SK-N-SH (cell line): ENCODE data around the gene FOXB1. TPM values are rescaled to one million over a fixed set of nuclear protein-coding genes. Genes with fewer than 3 reads are reported as not detected.

Experiments
- CTCF ChIA-PET: fragments of 300-600, 350-600 bp; formaldehyde crosslinking; extraction: SDS; loops from one replicate; lab custom pipeline; 2021; lab: Yijun Ruan, JAX
- POLR2A ChIA-PET: fragments of 350-600 bp; sonication (Branson Sonifier 250); formaldehyde crosslinking; extraction: SDS; loops from one replicate; lab custom pipeline; 2020; ENCODE audit warnings: antibody characterized with exemption, inconsistent platforms; lab: Yijun Ruan, JAX
- DNase-seq: peaks from one replicate; pipeline ENCODE4 v3.0.0; 2012
- H2AFZ ChIP-seq: fragments of 200-600 bp; sonication (generic); 2 replicates; pipeline ENCODE4 v1.8.1; 2016; ENCODE audit warnings: antibody characterized with exemption, mild to moderate bottlenecking, low read depth
- H3F3A ChIP-seq: fragments of 200-600 bp; sonication (generic); replicated peaks from 2 replicates; pipeline ENCODE3; 2016; ENCODE audit warnings: antibody characterized with exemption, mild to moderate bottlenecking; ENCODE audit not compliant: insufficient read depth
- H3K27ac ChIP-seq, 2 experiments: fragments of 200-500 bp in 1 of 2; fragments of 200-600 bp in 1 of 2; sonication (Bioruptor generic) in 1 of 2; sonication (generic), shearing (Covaris generic) in 1 of 2; 2 replicates each; pipeline versions ENCODE4 v1.5.1 to v1.6.1; 2014 to 2016; ENCODE audit warnings: low read depth in 2 of 2, inconsistent platforms in 1 of 2, low read length in 1 of 2, mild to moderate bottlenecking in 1 of 2, mixed read lengths in 1 of 2
- H3K27me3 ChIP-seq: fragments of 200-600 bp; sonication (generic), shearing (Covaris generic); 2 replicates; pipeline ENCODE4 v1.6.1; 2016; ENCODE audit warnings: mixed run types; ENCODE audit not compliant: insufficient read depth
- H3K36me3 ChIP-seq, 2 experiments: fragments of 200-500 bp in 1 of 2; fragments of 200-600 bp in 1 of 2; sonication (Bioruptor generic) in 1 of 2; sonication (generic) in 1 of 2; replicated peaks in 1 of 2; 2 replicates each; pipeline versions ENCODE3 to v1.5.1; 2014 to 2016; ENCODE audit warnings: low read length in 1 of 2, mild to moderate bottlenecking in 1 of 2; ENCODE audit not compliant: insufficient read depth in 2 of 2, control insufficient read depth in 1 of 2
- H3K4me1 ChIP-seq, 2 experiments: fragments of 200-500 bp in 1 of 2; fragments of 200-600 bp in 1 of 2; sonication (Bioruptor generic) in 1 of 2; sonication (generic), shearing (Covaris generic) in 1 of 2; 2 replicates each; pipeline versions ENCODE4 v1.5.1 to v1.6.1; 2014 to 2016; ENCODE audit warnings: low read depth in 1 of 2, low read length in 1 of 2, mixed run types in 1 of 2; ENCODE audit not compliant: insufficient read depth in 2 of 2, control insufficient read depth in 1 of 2
- H3K4me2 ChIP-seq: fragments of 200-600 bp; sonication (generic), shearing (Covaris generic); 2 replicates; pipeline ENCODE4 v1.6.1; 2017; ENCODE audit warnings: mixed run types
- H3K4me3 ChIP-seq, 2 experiments: fragments of 200-500 bp in 1 of 2; fragments of 200-600 bp in 1 of 2; sonication (Bioruptor generic) in 1 of 2; sonication (generic), shearing (Covaris generic) in 1 of 2; 2 replicates each; pipeline versions ENCODE4 v1.5.1 to v1.8.1; 2014 to 2016; ENCODE audit warnings: low read depth in 2 of 2, inconsistent platforms in 1 of 2, low read length in 1 of 2, mild to moderate bottlenecking in 1 of 2, mixed read lengths in 1 of 2, moderate library complexity in 1 of 2
- H3K79me2 ChIP-seq: fragments of 200-600 bp; sonication (generic); 2 replicates; pipeline ENCODE4 v1.8.1; 2017; ENCODE audit warnings: mild to moderate bottlenecking; ENCODE audit not compliant: insufficient read depth
- H3K9ac ChIP-seq: fragments of 200-600 bp; sonication (generic); 2 replicates; pipeline ENCODE4 v1.6.1; 2017; ENCODE audit warnings: mixed run types
- H3K9me2 ChIP-seq: fragments of 200-600 bp; sonication (generic); 2 replicates; pipeline ENCODE4 v1.6.1; 2017; ENCODE audit warnings: mixed run types
- H3K9me3 ChIP-seq: fragments of 200-600 bp; sonication (generic); 2 replicates; pipeline ENCODE4 v1.6.1; 2017; ENCODE audit warnings: mixed run types, mild to moderate bottlenecking, moderate library complexity
- H4K20me1 ChIP-seq: fragments of 200-600 bp; sonication (generic); 2 replicates; pipeline ENCODE4 v1.6.1; 2017; ENCODE audit warnings: mild to moderate bottlenecking, mixed run types; ENCODE audit not compliant: insufficient read depth
- EZH2phosphoT487 ChIP-seq: fragments of 200-600 bp; sonication (generic); IDR thresholded peaks from 2 replicates; pipeline ENCODE4 v1.6.1; 2017; ENCODE audit warnings: low read depth, mixed run types, mild to moderate bottlenecking, antibody characterized with exemption, moderate library complexity, borderline replicate concordance
- FOSL2 ChIP-seq: IDR thresholded peaks from 2 replicates; pipeline ENCODE4 v1.4.0; 2012; ENCODE audit warnings: low read depth, mild to moderate bottlenecking, moderate library complexity, borderline replicate concordance
- GATA2 ChIP-seq: sonication (generic); formaldehyde crosslinking; IDR thresholded peaks from 2 replicates; pipeline ENCODE4 v1.5.0; 2020; ENCODE audit warnings: mild to moderate bottlenecking, missing genetic modification reagents
- JUND ChIP-seq: IDR thresholded peaks from 2 replicates; pipeline ENCODE4 v1.4.0; 2012
- MAX ChIP-seq: IDR thresholded peaks from 2 replicates; pipeline ENCODE4 v1.4.0; 2012; ENCODE audit warnings: low read depth
- REST ChIP-seq: IDR thresholded peaks from 2 replicates; pipeline ENCODE4 v1.6.1; 2012; ENCODE audit warnings: mild to moderate bottlenecking, low read depth, low read length, moderate library complexity
- RXRA ChIP-seq: IDR thresholded peaks from 2 replicates; pipeline ENCODE4 v1.4.0; 2012; ENCODE audit warnings: low read depth, mild to moderate bottlenecking, borderline replicate concordance
- TEAD4 ChIP-seq: IDR thresholded peaks from 2 replicates; pipeline ENCODE4 v1.4.0; 2012; ENCODE audit warnings: mild to moderate bottlenecking, borderline replicate concordance; ENCODE audit not compliant: insufficient read depth
- WGBS: methylation state at CpG from one replicate; pipeline ENCODE4 v1.1.6; 2017; ENCODE audit warnings: low lambda C conversion rate; 5-methylcytosine and 5-hydroxymethylcytosine counted together
- polyA plus RNA-seq, 3 experiments: library from polyadenylated mRNA; depleted of rRNA; stranded (reverse); fragments of >200 nt; gene quantifications; 2 replicates each; pipeline ENCODE4 v1.2.3, GENCODE V29; 2012

Gene FOXB1
- polyA plus RNA-seq, 1 of the 3 experiments (the other 2 are of a cell fraction) = not detected

GRCh38 chr15:59994888-59995557 is 9.1 kb upstream of the FOXB1 start (continued):
- TF ChIP-seq TEAD4 = no peak
- TF ChIP-seq REST = no peak
- TF ChIP-seq RXRA = no peak
- TF ChIP-seq GATA2 = no peak

GRCh38 chr15:59995568-59996297 is 8.4 kb upstream of the FOXB1 start:
- WGBS = 22% methylated on average over 24 of the region's 24 CpGs
- no peaks in the 10 kb centered on the region for H3K9me3 ChIP-seq
- no peaks in the 10 kb centered on the region; a peak in 1 of 4 replicates for H3K4me1 ChIP-seq
- no peaks in the 10 kb centered on the region for H4K20me1 ChIP-seq
- H3K4me3 ChIP-seq = no peak overlapping the region
- peaks cover 94% of the 10 kb centered on the region for H3K27me3 ChIP-seq
- POLR2A ChIA-PET = no interaction called here
- no peak overlapping the region for H3K27ac ChIP-seq
- DNase-seq = peak; percentile 10
- H3F3A ChIP-seq = no peaks in the 10 kb centered on the region
- no peak for TF ChIP-seq MAX
- peak; percentile 48; the same call in 1 of the 2 replicates for TF ChIP-seq EZH2phosphoT487
- no peaks in the 10 kb centered on the region for H3K9me2 ChIP-seq
- H3K9ac ChIP-seq = no peak overlapping the region
- CTCF ChIA-PET = no interaction called here
- no peak overlapping the region for H2AFZ ChIP-seq
- no peaks in the 10 kb centered on the region for H3K36me3 ChIP-seq
- H3K4me2 ChIP-seq = no peak overlapping the region
- H3K79me2 ChIP-seq = no peaks in the 10 kb centered on the region

- Histone ChIP-seq H3K27me3 (peaks cover 94% of the 10 kb centered on the region), H3F3A (no peaks in the 10 kb centered on the region), H3K27ac (no peak overlapping the region), H3K4me2 (no peak overlapping the region), H3K4me3 (no peak overlapping the region), H3K9me3 (no peaks in the 10 kb centered on the region), H3K4me1 (no peaks in the 10 kb centered on the region; a peak in 1 of 4 replicates), H4K20me1 (no peaks in the 10 kb centered on the region), H2AFZ (no peak overlapping the region), H3K9me2 (no peaks in the 10 kb centered on the region), H3K9ac (no peak overlapping the region), H3K79me2 (no peaks in the 10 kb centered on the region), H3K36me3 (no peaks in the 10 kb centered on the region)
- CTCF ChIA-PET = no interaction called here
- 10% methylated on average over 27 of the region's 27 CpGs for WGBS
- TF ChIP-seq FOSL2 (no peak), JUND (no peak)
- DNase-seq = peak; percentile 15
- POLR2A ChIA-PET = no interaction called here
Observed at GRCh38 chr15:59996298-59997041, 7.6 kb upstream of the FOXB1 start.
